Activated CD4-positive, CD25-positive, alpha-beta regulatory T cell (primary cell): ENCODE data around the gene ABCD1.
"Not testable (repeated sequence)": the region's sequence is repeated elsewhere in the genome, so short reads cannot be mapped to it uniquely, and the experiment has no call there.

Experiments
- DNase-seq, 4 experiments: peaks; one replicate each; lab custom pipeline; 2025; lab: John Stamatoyannopoulos, UW

ABCD1 gene

DNA sequence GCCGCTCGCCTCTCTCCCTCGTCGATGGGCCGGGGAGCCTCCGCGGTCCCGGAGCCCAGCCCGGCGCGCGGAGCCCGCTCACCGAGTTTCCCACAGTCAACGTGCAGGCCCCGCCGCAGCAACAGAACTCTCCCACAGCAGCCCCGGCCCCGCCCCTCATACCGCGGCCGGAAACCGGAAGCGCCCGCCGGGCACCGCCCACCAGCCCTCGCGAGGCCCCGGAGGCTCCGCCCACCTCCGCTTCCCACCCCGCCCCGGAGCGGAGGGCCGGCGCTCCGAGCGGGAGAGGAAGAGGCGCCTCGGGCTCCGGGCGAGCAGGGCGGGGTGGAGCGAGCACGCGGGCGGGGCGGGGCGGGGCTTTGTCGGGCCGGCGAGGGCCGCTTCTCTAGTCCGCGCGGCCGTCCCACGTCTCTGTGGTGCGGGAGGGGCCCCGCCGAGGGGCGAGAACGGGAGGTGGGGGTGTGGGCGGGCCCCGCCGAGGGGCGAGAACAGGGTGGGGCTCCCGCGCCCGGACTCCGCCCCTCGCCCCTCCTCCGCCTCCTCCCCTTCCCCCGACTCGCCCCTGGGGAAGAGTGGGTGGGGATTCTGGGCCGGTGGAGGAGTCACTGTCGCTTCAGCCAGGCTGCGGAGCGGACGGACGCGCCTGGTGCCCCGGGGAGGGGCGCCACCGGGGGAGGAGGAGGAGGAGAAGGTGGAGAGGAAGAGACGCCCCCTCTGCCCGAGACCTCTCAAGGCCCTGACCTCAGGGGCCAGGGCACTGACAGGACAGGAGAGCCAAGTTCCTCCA, at the start of gene ABCD1, which contains the start of gene BCAP31:
ABCD1 (plus strand) TSS at position 605 of the 787 bp plus-strand sequence. CDS start 411 bp downstream, outside the sequence.
BCAP31 (minus strand) TSS at position 136 of the 787 bp plus-strand sequence. CDS start 1,143 bp downstream, outside the sequence.
- peak; percentile 80 to 87 (median 83) for DNase-seq

DNA sequence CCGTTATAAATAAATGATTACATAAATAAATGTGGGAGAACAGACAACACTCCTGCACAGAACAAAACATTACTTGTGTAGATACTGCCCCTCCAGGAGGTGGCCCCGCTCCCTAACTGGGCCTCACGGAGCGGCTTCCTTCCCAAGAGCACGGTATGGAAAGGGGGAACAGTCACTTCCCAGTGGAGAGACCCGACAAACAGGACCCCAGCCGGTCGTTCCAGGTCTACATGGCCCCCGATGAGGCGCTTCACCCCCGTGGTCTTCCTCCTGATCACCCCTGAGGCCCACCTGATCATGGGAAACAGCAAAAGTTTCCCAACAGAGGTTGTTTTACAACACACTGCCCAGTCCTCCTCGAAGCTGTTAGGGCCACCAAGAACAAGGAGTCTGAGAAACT, 43.5 kb upstream of the ABCD1 start:
- DNase-seq, result no peak

DNA sequence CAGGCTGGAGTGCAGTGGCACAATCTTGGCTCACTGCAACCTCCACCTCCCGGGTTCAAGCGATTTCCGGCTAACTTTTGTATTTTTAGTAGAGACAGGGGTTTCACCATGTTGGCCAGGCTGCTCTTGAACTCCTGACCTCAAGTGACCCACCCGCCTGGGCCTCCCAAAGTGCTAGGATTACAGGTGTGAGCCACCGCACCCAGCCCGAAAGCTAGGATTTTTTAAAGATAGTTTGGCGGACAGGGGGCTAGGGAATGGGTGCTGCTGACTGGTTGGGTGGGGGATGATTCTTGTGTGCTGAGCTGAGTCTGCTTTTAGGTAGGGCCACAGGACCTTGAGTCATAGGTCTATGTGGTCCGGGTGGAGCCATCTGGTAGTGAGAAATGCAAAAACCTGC, 41.2 kb upstream of the ABCD1 start:
- not testable (repeated sequence) for DNase-seq

DNA sequence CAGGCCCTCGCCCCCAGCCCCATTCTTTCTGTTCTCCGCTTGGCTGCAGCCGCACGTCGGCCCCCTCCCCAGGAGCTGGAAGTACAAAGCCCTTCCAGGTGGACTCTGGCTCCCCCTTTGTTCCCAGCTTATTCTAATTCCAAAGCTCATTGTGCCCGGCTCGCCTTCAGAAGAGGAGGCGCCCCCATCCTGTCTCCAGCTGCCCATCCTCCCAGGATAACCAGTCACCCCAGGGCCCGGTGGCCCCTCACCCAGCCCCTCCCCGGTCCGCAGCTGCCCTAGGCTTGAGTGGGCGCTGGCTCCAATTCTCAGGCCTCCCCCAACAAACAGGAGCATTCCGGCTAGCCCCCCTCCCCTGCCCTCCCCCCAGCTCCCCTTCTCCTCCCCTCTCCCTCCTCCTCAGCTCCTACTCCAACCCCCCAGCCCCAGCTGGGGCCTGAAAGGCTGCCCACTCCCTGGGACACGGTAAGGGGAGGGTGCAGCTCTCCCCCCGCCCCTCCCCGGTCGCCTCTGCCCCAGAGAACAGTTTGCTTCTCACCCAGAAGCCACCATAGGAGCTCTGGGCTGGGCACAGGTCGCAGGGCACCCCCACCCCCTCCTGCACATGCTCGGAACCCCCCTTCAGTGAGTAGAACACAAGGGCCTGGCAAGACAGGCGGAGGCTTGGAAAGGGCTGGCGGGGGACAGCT, 40.0 kb upstream of the ABCD1 start:
- DNase-seq, result no peak

DNA sequence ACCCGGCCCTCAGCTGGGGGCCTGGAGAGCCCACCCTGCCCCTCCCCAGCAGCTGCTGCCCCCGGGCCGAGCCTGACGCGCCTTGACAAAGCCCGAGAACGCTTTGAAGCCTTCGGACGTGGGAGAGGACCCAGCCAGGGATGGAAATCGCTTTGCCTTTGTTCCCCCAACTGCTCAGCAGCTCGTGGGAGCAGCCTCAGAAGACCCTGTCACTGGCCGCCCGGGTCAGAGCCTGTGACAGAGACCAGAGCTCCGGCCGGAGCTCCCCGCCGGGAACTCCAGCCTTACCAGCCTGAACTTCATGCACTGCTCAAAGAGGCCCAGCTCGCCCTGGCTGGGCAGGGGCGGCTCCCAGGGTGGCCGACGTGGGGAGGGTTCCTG, 39.5 kb upstream of the ABCD1 start:
- no peak for DNase-seq

DNA sequence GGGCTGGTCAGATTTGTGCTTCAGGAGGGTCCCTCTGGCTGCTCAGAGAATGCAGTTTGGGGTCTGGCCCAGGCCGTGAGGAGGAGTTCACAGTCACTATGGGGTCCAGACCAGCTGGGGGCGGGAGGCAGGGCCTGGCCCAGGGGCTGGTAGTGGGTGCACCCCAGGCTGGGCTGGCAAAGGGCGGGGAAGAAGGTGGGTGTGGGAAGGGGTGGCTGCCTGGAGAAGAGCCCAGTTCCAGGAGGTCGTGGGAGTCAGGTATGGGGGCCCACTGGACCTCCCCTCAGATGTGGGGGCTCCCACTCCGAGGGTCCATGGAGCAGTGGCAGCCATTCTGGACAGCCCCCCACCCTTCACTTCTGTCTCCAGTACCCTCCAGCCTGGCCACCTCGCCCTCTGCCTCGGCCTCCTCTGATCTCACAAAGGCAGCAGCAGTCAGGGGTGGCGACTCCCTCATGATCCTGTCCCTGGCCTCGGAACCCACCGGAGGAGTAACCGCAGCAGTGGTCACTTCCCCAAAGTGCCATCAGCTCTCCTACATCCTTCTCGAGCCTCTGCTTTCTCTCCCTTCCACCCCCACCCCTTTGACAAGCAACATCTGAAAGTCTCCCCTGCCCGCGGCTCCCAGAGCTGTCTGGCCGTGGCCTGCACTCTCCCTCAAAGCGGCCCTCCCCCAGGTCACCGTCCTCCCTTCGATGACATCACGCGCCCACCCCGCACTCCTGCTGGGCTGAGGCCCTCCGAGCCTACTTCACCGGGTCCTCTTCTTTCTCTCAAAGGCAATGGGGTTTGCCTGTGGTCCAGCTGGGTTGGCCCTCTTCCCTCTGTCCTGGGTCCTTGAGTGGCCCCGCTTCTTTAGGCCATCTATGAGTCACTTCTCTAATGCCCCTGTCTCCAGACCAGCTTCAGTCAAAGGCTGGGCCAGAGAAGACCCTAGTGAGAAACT, 38.6 kb upstream of the ABCD1 start:
- DNase-seq, result no peak

DNA sequence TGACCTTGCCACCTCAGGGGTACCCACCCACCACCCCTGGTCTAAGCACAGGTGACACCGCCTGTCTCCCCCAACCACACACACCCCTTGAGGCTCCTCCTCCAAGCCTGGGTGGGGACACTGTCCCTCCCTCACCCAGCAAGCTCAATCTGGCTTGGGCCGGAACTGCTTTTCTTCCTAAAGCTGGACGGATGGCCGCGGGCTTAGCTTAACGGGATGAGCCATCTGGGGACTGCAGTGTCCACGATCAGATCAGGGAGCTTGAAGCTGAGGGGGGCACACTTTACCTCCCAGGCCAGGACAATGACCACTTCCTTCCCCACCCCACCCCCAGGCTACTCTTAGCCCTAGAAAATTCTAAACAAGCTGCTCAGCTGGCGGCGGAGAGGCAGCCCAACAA, 37.9 kb upstream of the ABCD1 start:
- DNase-seq, result no peak

DNA sequence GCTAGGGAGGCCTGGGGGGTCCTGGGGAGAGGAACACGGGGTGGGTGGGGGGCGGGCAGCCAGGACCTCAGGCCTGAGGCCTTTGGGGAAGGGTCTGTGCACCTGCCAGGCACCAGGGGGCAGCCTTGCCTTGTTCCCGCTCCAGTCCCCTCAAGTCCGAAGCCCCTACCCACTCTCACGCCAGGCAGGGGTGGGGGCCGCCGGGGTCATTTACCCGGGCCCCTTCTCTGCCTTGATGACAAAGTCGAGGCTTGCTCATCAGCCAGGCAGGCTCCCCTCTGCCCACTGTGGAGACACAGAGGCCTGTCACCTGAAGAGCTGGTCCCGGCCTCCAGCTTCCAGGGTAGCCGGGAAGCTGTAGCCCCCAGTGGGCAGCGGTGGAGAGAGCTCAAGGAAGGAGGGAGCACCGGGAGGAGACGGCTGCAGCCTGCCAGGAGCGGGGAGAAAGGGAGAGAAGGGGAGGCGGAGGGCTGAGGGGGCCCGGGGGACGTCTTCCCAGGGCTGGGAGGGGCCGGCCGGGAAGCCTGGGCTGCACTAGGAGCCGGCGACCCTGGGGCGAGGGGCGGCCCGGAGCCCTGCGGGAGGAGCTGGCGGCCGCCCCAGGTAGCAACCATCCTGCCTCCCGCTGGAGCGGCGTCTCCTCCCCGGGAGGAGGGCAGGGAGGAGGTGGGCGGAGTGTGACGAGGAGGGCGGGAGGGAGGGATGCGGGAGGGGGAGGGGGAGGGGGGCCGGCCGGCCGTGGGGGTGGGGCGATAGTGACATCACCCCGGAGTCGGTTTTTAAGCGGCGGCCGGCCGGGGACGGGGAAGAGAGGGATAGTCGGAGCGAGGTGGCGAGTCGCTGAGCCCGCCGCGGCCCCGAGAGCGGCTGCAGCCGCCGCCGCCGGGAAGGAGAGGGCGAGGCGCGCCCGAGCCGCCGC, 37.3 kb upstream of the ABCD1 start, which contains the start of gene SLC6A8:
SLC6A8 (plus strand) TSS at position 806 of the 919 bp plus-strand sequence. CDS start 649 bp downstream, outside the sequence.
- DNase-seq, result no peak

DNA sequence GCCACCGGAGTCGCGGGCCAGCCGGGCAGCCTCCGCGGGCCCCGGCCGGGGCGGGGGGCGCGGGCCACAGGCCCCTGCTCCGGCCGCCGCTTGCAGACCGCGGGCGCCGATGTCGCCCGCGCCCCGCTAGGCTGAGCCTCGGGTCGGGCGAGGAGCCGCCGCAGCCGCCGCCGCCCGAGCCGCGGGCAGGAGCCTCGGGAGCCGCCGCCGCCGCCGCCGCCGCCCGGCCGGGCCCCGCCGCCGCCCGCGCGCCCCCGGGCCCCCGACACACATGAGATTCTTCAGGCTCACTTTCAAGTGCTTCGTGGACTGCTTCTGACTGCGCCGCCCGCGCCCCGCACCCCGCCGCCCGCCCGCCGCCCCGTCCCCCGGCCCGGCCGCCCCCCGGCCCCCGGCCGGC, 36.6 kb upstream of the ABCD1 start:
- no peak for DNase-seq

DNA sequence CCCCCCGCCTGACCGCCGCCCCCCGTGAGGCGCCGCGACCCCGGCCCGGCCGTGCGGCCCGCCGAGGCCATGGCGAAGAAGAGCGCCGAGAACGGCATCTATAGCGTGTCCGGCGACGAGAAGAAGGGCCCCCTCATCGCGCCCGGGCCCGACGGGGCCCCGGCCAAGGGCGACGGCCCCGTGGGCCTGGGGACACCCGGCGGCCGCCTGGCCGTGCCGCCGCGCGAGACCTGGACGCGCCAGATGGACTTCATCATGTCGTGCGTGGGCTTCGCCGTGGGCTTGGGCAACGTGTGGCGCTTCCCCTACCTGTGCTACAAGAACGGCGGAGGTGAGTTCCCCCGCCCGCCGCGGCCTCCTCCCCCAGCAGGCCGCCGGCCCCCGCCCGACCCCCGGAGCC, 36.1 kb upstream of the ABCD1 start:
- DNase-seq, result no peak

DNA sequence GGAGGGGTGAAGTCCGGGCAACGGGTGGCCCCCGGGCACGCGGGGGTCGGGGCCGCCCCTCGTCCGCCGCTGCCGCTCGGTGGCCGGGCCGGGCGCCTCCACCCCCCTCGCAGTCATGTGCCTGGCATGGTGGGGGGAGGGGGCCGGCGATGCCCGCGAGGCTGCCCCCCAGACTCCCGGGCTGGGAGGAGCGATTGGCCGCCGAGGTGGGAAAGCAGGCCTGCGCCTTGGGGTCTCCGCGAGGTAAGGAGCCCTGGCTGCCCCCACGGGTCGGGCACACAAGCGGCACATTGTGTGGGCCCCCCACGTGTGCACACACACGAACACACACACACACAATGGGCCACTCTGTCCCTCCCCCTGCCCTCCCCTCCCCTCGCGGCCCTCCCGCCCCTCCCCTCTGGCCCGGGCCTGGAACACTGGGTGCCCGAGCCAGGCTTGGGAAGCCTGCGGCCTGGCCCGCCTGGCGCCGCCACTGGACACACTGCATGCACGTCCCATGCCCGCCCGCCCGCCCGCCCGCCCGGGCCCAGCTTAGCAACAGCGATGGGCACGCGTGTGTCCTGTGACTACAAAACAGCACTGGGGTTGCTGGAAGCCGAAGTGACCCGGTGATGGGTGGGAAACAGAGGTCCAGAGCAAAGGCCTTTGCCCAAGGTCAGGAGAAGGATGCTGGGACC, 35.6 kb upstream of the ABCD1 start:
- no peak for DNase-seq

DNA sequence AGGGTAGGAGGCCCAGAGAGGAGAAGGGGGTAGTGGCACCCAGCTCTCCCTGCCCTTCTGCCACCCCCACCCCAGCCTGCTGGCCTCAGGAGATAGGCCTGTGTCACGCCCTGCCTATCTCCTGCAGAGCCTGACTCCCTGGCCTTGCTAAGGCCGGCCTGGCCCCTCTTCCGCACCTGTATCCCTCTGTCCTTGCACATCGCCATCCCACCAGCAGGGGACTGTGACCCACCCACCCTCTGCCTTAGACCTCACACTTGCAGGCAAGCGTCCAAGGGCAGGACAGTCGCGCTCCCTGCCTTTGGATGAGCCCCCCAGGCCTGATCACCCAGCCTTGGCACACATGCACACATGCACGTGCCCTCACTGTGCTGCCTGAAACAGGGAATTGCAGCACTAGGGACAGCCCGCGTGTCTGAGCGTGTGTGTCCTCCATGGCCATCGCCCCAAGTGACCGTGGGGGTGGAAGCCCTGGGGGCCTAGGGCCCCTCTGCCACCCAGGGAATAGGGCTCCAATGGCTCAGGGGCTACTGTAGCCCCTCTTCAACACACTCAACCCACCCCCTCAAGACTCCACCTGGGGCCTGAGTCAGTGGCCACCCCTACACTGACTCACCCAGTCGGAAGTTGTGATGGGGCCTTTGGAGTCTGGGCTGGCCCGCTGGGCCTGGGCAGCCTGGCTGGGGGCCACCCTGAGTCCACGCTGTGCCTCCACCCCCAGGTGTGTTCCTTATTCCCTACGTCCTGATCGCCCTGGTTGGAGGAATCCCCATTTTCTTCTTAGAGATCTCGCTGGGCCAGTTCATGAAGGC, 34.8 kb upstream of the ABCD1 start:
- DNase-seq, result no peak

DNA sequence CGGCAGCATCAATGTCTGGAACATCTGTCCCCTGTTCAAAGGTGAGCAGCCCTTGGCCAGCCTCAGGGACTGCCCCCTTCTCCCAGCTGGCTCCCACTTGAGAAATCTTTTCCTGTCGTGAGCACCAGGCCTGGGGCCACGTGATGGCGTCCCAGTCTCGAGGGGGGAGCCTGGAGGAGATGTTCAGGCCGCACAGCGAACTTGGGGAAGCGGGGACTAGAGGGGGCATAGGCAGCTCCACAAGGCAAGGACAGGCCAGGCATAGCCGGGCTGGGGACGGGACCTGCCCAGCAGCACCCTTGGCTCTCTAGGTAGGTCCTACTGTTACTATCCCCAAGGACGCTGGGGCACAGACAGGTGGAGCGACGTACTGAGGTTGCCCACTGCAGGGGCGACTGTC, 34.2 kb upstream of the ABCD1 start:
- DNase-seq, result no peak

DNA sequence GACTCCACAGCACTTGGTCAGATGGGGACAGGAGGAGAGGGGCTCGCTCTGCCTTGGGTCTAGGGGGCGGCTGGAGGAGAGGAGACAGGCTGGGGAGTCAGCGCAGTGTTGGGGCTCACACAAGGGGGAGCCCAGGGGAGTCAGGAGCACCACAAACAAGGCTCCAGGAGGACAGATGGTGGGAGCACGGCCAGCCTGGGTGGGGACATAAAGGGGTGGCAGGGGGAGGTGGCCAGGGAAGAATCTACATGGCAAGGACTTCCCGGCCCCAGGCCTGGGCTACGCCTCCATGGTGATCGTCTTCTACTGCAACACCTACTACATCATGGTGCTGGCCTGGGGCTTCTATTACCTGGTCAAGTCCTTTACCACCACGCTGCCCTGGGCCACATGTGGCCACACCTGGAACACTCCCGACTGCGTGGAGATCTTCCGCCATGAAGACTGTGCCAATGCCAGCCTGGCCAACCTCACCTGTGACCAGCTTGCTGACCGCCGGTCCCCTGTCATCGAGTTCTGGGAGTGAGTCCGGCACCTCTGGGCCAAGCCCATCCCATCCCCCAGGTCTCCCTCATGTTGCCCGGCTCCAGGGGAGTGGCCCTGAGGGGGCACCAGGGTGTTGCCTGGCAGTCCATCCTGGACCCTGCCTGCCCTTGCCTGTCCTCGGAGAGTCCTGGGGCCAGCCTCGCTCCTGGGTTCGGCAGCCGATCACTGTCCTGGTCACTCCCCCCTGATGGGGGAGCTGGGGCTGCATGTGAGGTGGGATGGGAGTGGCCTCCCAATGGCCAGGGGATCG, 33.4 kb upstream of the ABCD1 start:
- not testable (repeated sequence) for DNase-seq

DNA sequence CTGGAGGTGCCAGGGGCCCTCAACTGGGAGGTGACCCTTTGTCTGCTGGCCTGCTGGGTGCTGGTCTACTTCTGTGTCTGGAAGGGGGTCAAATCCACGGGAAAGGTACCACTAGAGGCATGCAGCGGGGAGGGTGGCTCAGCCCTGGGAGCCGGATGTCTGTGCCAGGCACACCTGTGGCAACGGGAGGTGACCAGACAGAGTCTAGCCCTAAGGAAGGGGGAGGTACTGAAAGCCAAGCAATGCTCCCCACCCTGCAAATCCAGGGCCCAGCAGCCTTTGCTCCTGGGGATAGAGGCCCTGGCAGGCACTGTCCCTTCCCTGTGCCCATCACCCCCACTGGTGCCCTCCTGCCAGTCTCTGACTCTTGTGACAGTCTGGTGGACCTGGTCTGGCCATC, 32.7 kb upstream of the ABCD1 start:
- no peak for DNase-seq

DNA sequence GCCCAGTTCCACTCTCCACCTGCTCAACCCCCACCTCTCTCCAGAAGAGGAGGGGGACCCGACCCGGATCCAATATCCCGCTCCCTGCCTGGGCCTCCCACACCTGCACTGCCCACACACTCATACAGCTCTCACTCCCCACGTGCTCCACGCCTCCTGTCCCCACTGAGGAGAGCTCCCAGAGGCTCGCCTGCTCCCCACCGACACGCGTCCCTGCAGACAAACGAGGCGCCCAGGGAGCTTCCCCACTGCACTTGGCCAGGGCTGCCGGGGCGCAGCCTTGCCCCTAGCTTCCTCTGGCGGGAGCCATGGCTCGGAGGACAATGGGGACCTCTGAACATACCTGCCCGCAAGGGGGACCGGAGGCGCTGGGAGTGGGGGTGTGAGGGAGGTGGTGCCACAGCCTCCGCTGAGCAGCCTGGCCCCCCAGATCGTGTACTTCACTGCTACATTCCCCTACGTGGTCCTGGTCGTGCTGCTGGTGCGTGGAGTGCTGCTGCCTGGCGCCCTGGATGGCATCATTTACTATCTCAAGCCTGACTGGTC, 32.0 kb upstream of the ABCD1 start:
- no peak for DNase-seq

DNA sequence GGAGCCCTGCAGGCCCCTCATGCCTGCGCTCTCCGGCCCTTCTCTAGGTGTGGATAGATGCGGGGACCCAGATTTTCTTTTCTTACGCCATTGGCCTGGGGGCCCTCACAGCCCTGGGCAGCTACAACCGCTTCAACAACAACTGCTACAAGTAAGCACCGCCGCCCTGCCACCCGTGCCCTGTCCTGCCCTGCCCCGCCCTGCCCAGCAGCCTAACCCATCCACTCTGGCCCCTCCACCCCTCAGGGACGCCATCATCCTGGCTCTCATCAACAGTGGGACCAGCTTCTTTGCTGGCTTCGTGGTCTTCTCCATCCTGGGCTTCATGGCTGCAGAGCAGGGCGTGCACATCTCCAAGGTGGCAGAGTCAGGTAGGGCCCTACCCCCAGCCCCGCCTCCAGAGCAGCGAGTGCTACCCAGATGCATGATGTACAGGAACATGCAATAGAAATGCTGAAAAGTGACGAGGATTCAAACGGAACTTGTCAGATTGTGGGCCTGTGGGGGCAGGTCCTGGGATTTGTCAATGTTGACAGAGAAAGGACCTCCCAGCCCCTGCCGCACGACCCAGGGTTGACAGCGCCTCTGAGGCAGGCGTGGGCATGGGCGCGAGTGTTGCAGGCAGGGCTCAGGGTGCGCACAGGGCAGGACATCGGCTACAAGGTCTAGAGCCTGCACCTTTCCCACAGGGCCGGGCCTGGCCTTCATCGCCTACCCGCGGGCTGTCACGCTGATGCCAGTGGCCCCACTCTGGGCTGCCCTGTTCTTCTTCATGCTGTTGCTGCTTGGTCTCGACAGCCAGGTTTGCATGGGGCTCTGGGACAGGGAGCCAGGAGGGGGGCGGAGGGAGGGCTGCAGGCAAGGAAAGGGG, 31.2 kb upstream of the ABCD1 start:
- DNase-seq, result no peak
